Measurements from ENCODE around the gene COPS3. TPM values are rescaled to one million over a fixed set of nuclear protein-coding genes. Genes with fewer than 3 reads are reported as not detected.

Gene COPS3
- total RNA-seq, 4 donors from 2014 or later, result 50.8 to 68.0 (median 59.6) TPM

GRCh38 chr17:17241656-17242055 lies 39.4 kb downstream of the COPS3 start:
- no peak for TF ChIP-seq POLR2A (IDR thresholded peaks at IDR 0.05)
- no peak for TF ChIP-seq CTCF (IDR thresholded peaks at IDR 0.05)
- H3K4me3 ChIP-seq (ENCODE audit: low read depth, poor library complexity, severe bottlenecking), result no peak overlapping the region
- DNase-seq (ENCODE audit: low spot score in 2 of 2), result no peak
- intact Hi-C loops (cut with DNase I; ENCODE audit: low total_unique reads), result no loop called here
- WGBS, 2 donors, result 81 to 84% methylated on average over 10 of the region's 10 CpGs

GRCh38 chr17:17239832-17240231 lies 41.2 kb downstream of the COPS3 start:
- TF ChIP-seq CTCF (IDR thresholded peaks at IDR 0.05) (no peak), POLR2A (IDR thresholded peaks at IDR 0.05) (no peak)
- DNase-seq (ENCODE audit: low spot score in 2 of 2), result no peak
- H3K4me3 ChIP-seq (ENCODE audit: low read depth, poor library complexity, severe bottlenecking), result no peak overlapping the region
- intact Hi-C loops (cut with DNase I; ENCODE audit: low total_unique reads), result no loop called here
- 41 to 60% methylated on average over 1 of the region's 1 CpG for WGBS, 2 donors

- intact Hi-C loops (cut with DNase I; ENCODE audit: low total_unique reads), result no loop called here
- peak in 1 of 3 donors; percentile 56 for TF ChIP-seq CTCF (IDR thresholded peaks at IDR 0.05)
- peak in 1 of 2 donors; percentile 57 for TF ChIP-seq POLR2A (IDR thresholded peaks at IDR 0.05)
- peak; percentile 91 to 99 for DNase-seq (ENCODE audit: low spot score in 2 of 2)
- H3K4me3 ChIP-seq (ENCODE audit: low read depth, poor library complexity, severe bottlenecking), result peak within 1 kb of the TSS; percentile 100
- WGBS, 2 donors, result 1 to 2% methylated on average over 38 to 45 of the region's 53 CpGs
Measured at GRCh38 chr17:17237026-17237799, 43.8 kb downstream of the COPS3 start, which contains the start of gene FLCN. Gene FLCN (minus strand): TSS chr17:17237168. CDS start chr17:17228137, 9,031 bp downstream.

GRCh38 chr17:17236295-17237025 lies 44.6 kb downstream of the COPS3 start:
- H3K4me3 ChIP-seq (ENCODE audit: low read depth, poor library complexity, severe bottlenecking), result peak overlapping the region; percentile 100
- WGBS, 2 donors, result 1% methylated on average over 20 to 21 of the region's 31 CpGs
- TF ChIP-seq CTCF (IDR thresholded peaks at IDR 0.05), result no peak
- TF ChIP-seq POLR2A (IDR thresholded peaks at IDR 0.05), result no peak
- peak in 1 of 2 donors; percentile 90 for DNase-seq (ENCODE audit: low spot score in 2 of 2)
- intact Hi-C loops (cut with DNase I; ENCODE audit: low total_unique reads), result no loop called here

GRCh38 chr17:17235212-17236174 lies 45.6 kb downstream of the COPS3 start:
- TF ChIP-seq CTCF (IDR thresholded peaks at IDR 0.05), result no peak
- no peak for TF ChIP-seq POLR2A (IDR thresholded peaks at IDR 0.05)
- DNase-seq (ENCODE audit: low spot score in 2 of 2), result no peak
- 32 to 36% methylated on average over 19 of the region's 19 CpGs for WGBS, 2 donors
- no peak overlapping the region for H3K4me3 ChIP-seq (ENCODE audit: low read depth, poor library complexity, severe bottlenecking)
- intact Hi-C loops (cut with DNase I; ENCODE audit: low total_unique reads), result no loop called here
